Measurements from ENCODE around the gene TAF11L5.
"Not testable (repeated sequence)": the region's sequence is repeated elsewhere in the genome, so short reads cannot be mapped to it uniquely, and the experiment has no call there.

Gene TAF11L5

DNA sequence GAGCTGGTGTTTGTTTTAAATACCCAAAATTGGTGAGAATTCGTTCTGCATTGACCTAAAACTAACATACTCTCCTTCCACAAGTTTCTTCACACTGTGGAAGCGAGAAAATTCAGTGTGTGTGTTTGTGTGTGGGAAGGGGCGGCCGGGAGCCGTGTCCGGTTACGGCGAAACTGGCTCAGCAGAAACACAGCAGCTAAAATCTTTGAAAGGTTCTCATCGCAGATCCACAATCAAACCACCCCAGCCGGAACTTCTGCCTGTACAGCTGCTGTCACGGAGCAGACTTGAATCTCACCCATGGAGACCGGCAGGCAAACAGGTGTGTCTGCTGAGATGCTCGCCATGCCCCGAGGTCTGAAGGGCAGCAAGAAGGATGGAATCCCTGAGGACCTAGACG is at the start of gene TAF11L5:
Gene TAF11L5, plus strand, starts transcription at position 301 of the 400 bp plus-strand sequence.
- H3K27me3 Mint-ChIP-seq (ENCODE audit: low read depth); H3K36me3 Mint-ChIP-seq (ENCODE audit: low read depth); H3K27ac Mint-ChIP-seq; H3K9me3 Mint-ChIP-seq; H3K4me3 Mint-ChIP-seq; H3K4me1 Mint-ChIP-seq (ENCODE audit: low read depth): not testable (repeated sequence)

DNA sequence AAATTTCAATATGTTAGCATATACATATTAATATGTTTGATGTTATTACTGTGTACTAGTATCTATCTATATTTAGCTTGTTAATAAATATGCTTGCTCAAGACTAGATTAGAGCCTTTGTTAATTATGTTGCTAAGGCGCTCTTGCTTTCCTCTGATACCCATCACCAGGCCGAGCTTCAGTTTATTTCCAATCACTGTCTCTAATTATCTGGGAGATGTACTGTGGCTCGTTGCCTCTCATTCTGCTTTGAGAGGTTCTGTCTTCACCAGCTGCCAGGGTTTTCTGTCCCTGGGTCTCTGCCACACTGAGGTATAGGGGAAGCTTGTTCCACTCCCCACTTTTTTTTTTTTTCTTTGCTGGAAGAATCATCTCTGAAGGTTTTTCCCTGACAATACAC is 48.0 kb upstream of the TAF11L5 start:
- Mint-ChIP-seq H3K36me3 (ENCODE audit: low read depth) (no peaks in the 10 kb centered on the region), H3K4me3 (no peak overlapping the region), H3K9me3 (no peaks in the 10 kb centered on the region), H3K27ac (no peak overlapping the region), H3K27me3 (ENCODE audit: low read depth) (no peaks in the 10 kb centered on the region), H3K4me1 (ENCODE audit: low read depth) (no peaks in the 10 kb centered on the region)

DNA sequence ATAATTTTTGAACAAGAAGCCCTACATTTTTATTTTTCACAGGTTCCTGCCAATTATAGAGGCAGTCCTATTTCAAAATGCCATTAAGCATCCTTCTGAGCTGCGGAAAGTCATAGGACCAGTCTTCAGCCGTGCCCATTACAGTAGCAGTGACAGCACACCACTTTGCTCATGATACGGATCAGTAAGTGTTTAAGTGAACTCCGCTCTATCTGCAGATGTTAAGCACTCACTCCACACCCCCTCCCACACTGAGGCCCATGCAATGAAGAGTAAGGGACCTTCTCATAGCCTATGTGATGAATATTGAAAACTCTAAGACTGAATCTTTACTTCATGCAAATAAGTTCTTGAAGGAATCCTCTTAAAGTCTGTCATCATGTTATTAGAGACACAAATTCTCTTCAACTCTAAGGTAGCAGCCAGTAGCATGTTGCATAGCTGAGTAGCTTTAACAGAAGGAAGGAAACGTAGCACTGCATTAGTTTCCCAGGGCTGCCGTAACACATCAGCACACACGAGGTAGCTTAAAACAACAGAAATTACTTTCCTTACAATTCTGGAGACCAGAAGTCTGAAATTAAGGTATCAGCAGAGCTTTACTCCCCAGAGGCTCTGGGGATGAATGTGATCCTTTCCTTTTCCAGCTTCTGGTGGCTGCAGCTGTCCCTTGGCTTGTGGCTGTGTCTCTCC is 47.3 kb upstream of the TAF11L5 start:
- no peaks in the 10 kb centered on the region for H3K9me3 Mint-ChIP-seq
- no peaks in the 10 kb centered on the region for H3K36me3 Mint-ChIP-seq (ENCODE audit: low read depth)
- H3K4me1 Mint-ChIP-seq (ENCODE audit: low read depth) = no peaks in the 10 kb centered on the region
- H3K27ac Mint-ChIP-seq = no peak overlapping the region
- H3K4me3 Mint-ChIP-seq = no peak overlapping the region
- no peaks in the 10 kb centered on the region for H3K27me3 Mint-ChIP-seq (ENCODE audit: low read depth)

DNA sequence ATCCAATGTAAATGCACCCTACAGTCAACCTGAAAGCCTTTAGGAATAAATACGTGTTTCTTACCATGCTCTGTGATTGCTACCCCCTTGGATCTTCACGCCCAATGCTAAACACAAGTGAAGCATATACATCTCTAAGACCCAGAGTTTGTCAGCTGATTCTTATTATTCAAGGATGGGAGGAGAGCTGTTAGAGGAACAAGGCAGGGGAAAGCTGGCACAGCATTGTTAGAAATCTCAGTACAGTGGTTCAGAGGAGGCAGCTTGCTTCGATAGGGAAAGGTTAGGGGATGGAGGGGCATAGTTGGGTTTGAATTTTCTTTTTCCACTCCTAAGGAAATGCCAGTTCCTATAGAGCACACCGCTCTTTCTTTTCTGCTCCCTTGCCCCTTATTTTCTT is 43.7 kb upstream of the TAF11L5 start:
- no peaks in the 10 kb centered on the region for H3K9me3 Mint-ChIP-seq
- H3K27ac Mint-ChIP-seq = no peak overlapping the region
- H3K4me1 Mint-ChIP-seq (ENCODE audit: low read depth) = no peaks in the 10 kb centered on the region
- H3K36me3 Mint-ChIP-seq (ENCODE audit: low read depth) = no peaks in the 10 kb centered on the region
- no peaks in the 10 kb centered on the region for H3K27me3 Mint-ChIP-seq (ENCODE audit: low read depth)
- H3K4me3 Mint-ChIP-seq = no peak overlapping the region

DNA sequence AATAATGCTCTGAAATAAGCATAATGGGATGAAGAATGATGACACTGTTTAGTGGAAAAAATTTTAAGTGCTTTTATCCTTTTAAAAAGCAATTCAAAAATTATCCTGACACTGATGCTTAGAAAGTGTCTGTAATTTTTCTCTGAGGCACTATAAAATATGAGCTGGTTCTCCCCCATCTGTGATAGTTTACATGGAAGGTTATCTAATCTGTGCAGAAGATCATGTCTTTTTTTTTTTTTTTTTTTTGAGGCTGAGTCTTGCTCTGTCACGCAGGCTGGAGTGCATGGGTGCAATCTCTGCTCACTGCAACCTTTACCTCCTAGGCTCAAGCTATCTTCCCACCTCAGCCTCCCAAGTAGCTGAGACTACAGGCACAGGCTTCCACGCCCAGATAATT is 42.2 kb upstream of the TAF11L5 start:
- no peaks in the 10 kb centered on the region for H3K36me3 Mint-ChIP-seq (ENCODE audit: low read depth)
- no peak overlapping the region for H3K4me3 Mint-ChIP-seq
- no peaks in the 10 kb centered on the region for H3K4me1 Mint-ChIP-seq (ENCODE audit: low read depth)
- no peak overlapping the region for H3K27ac Mint-ChIP-seq
- H3K9me3 Mint-ChIP-seq = no peaks in the 10 kb centered on the region
- no peaks in the 10 kb centered on the region for H3K27me3 Mint-ChIP-seq (ENCODE audit: low read depth)

DNA sequence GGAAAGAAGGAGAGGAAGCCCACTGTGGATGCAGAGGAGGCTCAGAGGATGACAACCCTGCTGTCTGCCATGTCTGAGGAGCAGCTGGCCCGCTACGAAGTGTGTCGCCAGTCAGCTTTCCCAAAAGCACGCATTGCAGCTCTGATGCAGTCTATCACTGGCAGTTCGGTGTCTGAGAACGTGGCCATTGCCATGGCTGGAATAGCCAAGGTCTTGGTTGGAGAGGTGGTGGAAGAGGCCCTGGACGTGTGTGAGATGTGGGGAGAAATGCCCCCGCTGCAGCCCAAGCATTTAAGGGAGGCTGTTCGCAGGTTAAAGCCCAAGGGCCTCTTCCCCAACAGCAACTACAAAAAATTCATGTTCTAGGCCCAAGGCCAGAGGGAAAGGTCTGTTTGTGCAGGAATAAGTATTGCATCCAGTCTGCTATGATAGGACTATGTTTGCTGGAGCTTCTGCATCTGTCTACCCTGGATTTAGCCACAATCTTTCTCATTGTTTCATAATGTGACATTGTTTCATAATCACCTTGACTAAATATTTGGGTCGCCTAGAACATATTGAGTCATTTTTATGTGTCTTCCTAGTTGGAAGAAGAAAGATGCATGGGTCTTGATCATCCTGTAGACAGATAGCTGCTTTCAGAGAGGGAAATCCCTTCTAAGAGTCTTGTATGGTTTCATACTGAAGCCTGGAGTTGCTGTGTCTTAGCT is 38.4 kb upstream of the TAF11L5 start:
- H3K4me3 Mint-ChIP-seq; H3K4me1 Mint-ChIP-seq (ENCODE audit: low read depth); H3K9me3 Mint-ChIP-seq; H3K36me3 Mint-ChIP-seq (ENCODE audit: low read depth); H3K27me3 Mint-ChIP-seq (ENCODE audit: low read depth); H3K27ac Mint-ChIP-seq: not testable (repeated sequence)

DNA sequence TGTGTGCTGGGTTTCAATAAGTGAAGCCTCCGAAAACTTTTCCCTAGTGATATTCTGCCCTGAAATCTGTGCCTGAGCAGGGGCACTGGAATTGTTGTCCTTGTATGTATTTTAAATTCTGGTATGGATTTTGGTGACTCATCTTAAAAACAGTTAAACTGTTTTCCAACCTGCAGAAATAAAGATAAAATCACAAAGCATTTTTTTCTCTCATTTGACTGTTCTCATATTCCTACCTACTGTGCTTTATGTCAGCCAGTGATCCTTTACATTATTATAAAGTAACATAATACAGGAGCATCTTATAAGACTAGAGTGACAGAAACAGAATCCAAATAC is 37.9 kb upstream of the TAF11L5 start:
- no peak overlapping the region for H3K4me3 Mint-ChIP-seq
- H3K9me3 Mint-ChIP-seq = peaks cover 6% of the 10 kb centered on the region
- no peak overlapping the region for H3K27ac Mint-ChIP-seq
- H3K27me3 Mint-ChIP-seq (ENCODE audit: low read depth) = no peaks in the 10 kb centered on the region
- no peaks in the 10 kb centered on the region for H3K36me3 Mint-ChIP-seq (ENCODE audit: low read depth)
- H3K4me1 Mint-ChIP-seq (ENCODE audit: low read depth) = no peaks in the 10 kb centered on the region

DNA sequence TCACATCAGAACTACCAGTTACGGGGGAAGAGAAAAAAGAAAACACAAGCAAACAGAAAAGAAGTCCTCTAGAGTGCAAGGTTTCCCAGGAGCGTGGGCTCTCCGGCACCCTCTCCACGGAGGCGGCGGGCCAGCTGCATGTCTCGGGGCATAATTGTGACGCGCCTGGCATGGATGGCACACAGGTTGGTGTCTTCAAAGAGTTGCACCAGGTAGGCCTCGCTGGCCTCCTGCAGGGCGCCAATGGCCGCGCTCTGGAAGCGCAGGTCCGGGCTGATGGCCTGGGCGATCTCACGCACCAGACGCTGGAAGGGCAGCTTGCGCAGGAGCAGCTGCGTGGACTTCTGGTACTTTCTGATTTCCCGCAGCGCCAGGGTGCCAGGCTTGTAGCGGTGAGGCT is 33.8 kb upstream of the TAF11L5 start:
- not testable (repeated sequence) for H3K4me1 Mint-ChIP-seq (ENCODE audit: low read depth); H3K36me3 Mint-ChIP-seq (ENCODE audit: low read depth); H3K4me3 Mint-ChIP-seq; H3K27me3 Mint-ChIP-seq (ENCODE audit: low read depth); H3K27ac Mint-ChIP-seq
- peaks cover 19% of the 10 kb centered on the region for H3K9me3 Mint-ChIP-seq

DNA sequence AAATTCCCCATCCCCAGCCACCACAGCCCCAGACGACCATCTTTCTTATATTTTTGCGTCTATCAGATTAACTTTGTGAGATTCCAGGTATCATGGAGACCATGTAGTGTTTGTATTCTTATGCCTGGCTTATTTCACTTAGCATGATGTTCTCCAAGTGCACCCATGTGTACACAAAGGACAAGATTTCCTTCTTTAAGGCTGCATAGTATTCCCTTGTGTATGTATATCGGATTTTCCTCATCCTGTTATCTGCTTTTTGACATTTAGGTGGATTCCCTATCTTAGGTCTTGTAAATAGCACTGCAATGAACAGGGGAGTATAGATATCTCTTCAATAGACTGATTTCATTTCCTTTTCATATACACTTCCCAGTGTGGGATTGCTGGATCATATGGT is 32.3 kb upstream of the TAF11L5 start:
- no peaks in the 10 kb centered on the region for H3K36me3 Mint-ChIP-seq (ENCODE audit: low read depth)
- no peaks in the 10 kb centered on the region for H3K4me1 Mint-ChIP-seq (ENCODE audit: low read depth)
- H3K9me3 Mint-ChIP-seq = peaks cover 19% of the 10 kb centered on the region
- no peak overlapping the region for H3K4me3 Mint-ChIP-seq
- H3K27me3 Mint-ChIP-seq (ENCODE audit: low read depth) = no peaks in the 10 kb centered on the region
- no peak overlapping the region for H3K27ac Mint-ChIP-seq

DNA sequence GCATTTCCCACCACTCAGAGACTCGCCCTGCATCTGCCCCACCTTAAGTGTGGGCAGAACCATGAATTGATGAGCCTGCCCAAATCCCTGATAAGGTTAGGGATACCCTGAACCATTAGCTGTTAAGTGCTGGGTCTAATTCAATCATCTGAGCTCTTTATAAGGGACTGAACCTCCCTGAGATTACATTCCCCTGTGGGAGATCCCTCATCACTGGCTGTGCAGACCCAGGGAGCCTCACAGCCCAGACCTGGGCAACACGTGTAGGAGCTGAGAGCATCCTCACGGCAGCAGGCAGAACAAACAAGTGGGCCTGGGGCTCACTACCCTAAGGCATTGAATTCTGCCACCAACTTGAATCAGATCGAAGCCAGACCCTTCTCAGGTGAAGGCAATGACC is 27.6 kb upstream of the TAF11L5 start:
- Mint-ChIP-seq H3K27ac (no peak overlapping the region), H3K27me3 (ENCODE audit: low read depth) (no peaks in the 10 kb centered on the region), H3K4me1 (ENCODE audit: low read depth) (no peaks in the 10 kb centered on the region), H3K4me3 (no peak overlapping the region), H3K36me3 (ENCODE audit: low read depth) (no peaks in the 10 kb centered on the region), H3K9me3 (peaks cover 22% of the 10 kb centered on the region)

DNA sequence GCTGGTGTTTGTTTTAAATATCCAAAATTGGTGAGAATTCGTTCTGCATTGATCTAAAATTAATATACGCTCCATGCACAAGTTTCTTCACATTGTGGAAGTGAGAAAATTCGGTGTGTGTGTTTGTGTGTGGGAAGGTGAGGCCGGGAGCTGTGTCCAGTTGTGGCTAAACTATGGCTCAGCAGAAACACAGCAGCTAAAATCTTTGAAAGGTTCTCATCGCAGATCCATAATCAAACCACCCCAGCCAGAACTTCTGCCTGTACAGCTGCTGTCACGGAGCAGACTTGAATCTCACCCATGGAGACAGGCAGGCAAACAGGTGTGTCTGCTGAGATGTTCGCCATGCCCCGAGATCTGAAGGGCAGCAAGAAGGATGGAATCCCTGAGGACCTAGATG is 27.1 kb upstream of the TAF11L5 start, which contains the start of gene TAF11L2:
Gene TAF11L2, plus strand, starts transcription at position 301 of the 400 bp plus-strand sequence.
- not testable (repeated sequence) for H3K4me1 Mint-ChIP-seq (ENCODE audit: low read depth); H3K27ac Mint-ChIP-seq; H3K36me3 Mint-ChIP-seq (ENCODE audit: low read depth); H3K27me3 Mint-ChIP-seq (ENCODE audit: low read depth); H3K4me3 Mint-ChIP-seq
- H3K9me3 Mint-ChIP-seq = peaks cover 20% of the 10 kb centered on the region

DNA sequence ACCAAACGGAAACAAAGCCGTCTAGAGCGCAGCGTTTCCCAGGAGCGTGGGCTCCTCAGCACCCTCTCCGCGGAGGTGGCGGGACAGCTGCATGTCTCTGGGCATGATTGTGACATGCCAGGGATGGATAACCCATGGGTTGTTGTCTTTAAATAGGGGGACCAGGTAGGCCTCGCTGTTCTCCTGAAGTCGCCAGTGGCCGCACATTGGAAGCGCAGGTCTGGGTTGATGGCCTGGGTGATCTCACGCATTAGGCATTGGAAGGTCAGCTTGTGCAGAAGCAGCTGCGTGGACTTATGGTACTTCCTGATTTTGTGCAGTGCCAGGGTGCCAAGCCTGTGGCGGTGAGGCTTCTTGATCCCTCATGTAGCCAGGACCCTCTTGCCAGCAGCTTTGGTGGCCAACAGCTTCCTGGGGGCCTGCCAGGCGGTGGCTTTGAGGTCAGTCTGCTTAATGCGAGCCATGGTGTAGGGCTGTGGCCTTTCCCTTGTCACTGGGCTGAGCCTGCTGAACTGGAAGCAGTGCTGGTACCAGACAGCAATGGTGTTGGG is 13.2 kb upstream of the TAF11L5 start:
- H3K36me3 Mint-ChIP-seq (ENCODE audit: low read depth) = no peaks in the 10 kb centered on the region
- H3K4me3 Mint-ChIP-seq = no peak overlapping the region
- H3K27me3 Mint-ChIP-seq (ENCODE audit: low read depth) = no peaks in the 10 kb centered on the region
- H3K27ac Mint-ChIP-seq = no peak overlapping the region
- peaks cover 14% of the 10 kb centered on the region for H3K9me3 Mint-ChIP-seq
- no peaks in the 10 kb centered on the region for H3K4me1 Mint-ChIP-seq (ENCODE audit: low read depth)

DNA sequence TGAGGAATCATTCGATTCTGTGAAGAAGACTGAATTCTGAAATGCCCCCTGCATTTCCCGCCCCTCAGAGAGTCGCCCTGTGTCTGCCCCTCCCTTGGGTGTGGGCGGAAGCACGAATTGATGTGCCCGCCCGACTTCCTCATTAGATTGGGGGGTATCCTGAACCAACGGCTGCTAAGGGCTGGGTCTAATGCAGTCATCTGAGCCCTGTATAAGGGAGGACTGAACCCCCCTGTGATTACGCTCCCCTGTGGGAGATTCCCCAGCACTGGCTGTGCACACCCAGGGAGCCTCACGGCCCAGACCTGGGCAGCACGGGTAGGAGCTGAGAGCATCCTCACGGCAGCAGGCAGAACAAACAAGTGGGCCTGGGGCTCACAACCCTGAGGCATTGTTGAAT is 7.5 kb upstream of the TAF11L5 start:
- not testable (repeated sequence) for H3K9me3 Mint-ChIP-seq; H3K27ac Mint-ChIP-seq; H3K4me3 Mint-ChIP-seq; H3K4me1 Mint-ChIP-seq (ENCODE audit: low read depth); H3K36me3 Mint-ChIP-seq (ENCODE audit: low read depth); H3K27me3 Mint-ChIP-seq (ENCODE audit: low read depth)

DNA sequence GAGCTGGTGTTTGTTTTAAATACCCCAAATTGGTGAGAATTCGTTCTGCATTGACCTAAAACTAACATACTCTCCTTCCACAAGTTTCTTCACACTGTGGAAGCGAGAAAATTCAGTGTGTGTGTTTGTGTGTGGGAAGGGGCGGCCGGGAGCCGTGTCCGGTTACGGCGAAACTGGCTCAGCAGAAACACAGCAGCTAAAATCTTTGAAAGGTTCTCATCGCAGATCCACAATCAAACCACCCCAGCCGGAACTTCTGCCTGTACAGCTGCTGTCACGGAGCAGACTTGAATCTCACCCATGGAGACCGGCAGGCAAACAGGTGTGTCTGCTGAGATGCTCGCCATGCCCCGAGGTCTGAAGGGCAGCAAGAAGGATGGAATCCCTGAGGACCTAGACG is 7.0 kb upstream of the TAF11L5 start, which contains the start of gene TAF11L3:
Gene TAF11L3, plus strand, starts transcription at position 301 of the 400 bp plus-strand sequence.
- not testable (repeated sequence) for H3K4me3 Mint-ChIP-seq; H3K4me1 Mint-ChIP-seq (ENCODE audit: low read depth); H3K27me3 Mint-ChIP-seq (ENCODE audit: low read depth)

DNA sequence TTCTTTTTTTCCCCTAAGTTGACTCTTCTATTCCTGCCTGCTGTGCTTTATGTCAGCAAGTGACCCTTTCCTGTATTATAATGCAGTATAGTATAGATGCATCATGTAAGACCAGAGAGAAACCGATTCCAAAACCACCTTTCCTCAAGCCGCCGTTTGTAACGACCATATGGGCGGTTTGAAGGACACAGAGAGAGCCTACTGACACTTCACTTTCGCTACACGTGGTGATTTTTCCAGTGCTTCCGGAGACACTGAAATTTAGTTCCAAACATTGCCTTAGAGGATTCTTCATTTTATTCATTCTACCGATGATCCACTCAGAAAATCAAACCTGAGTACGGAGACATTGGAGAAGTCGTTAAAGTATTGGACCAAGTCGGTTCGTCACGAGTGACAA is 5.5 kb upstream of the TAF11L5 start:
- not testable (repeated sequence) for H3K4me3 Mint-ChIP-seq; H3K27me3 Mint-ChIP-seq (ENCODE audit: low read depth); H3K36me3 Mint-ChIP-seq (ENCODE audit: low read depth); H3K4me1 Mint-ChIP-seq (ENCODE audit: low read depth); H3K27ac Mint-ChIP-seq; H3K9me3 Mint-ChIP-seq

More for the DNA sequence above, 7.0 kb upstream of the TAF11L5 start, which contains the start of gene TAF11L3:
- H3K27ac Mint-ChIP-seq; H3K36me3 Mint-ChIP-seq (ENCODE audit: low read depth); H3K9me3 Mint-ChIP-seq: not testable (repeated sequence)

Data from T-helper 1 cell treated with Interleukin-12 subunit alpha and Interleukin-12 subunit beta and Interleukin-4 antibody, amounts not matched to agents 30 μg/mL and 1 μg/mL, for 36 hours (primary cell).